H1 (cell line): ENCODE measurements around the gene RFX2. TPM values are rescaled to one million over a fixed set of nuclear protein-coding genes. Genes with fewer than 3 reads are reported as not detected.

ENCODE experiments used
- CTCF ChIA-PET: fragments of 300-600 bp; sonication (Branson Sonifier 250); formaldehyde crosslinking; loops from one replicate; lab custom pipeline; 2021; ENCODE audit not compliant: partially characterized antibody; lab: Charles Lee
- POLR2A ChIA-PET: fragments of 300-600 bp; sonication (Branson Sonifier 250); formaldehyde crosslinking; loops from one replicate; lab custom pipeline; 2021; ENCODE audit warnings: inconsistent platforms; ENCODE audit not compliant: partially characterized antibody; lab: Charles Lee
- DNase-seq, 2 experiments: peaks; one replicate each; pipeline versions ENCODE4 v3.0.0 to v3.0.0-alpha.2; 2010 to 2022; ENCODE audit warnings: low spot score in 2 of 2, low read depth in 1 of 2, mixed read lengths in 1 of 2
- FAIRE-seq: peaks from 2 replicates; lab custom pipeline; 2011; peaks lifted over from hg19 to GRCh38; lab: Jason Lieb, UNC
- H2AFZ ChIP-seq: 2 replicates; pipeline ENCODE4 v1.8.1; 2012; ENCODE audit warnings: low read length, inconsistent platforms
- H2AK5ac ChIP-seq: 2 replicates; pipeline ENCODE4 v1.6.1; 2013; ENCODE audit warnings: low read depth, low read length
- H2BK120ac ChIP-seq: replicated peaks from 2 replicates; pipeline ENCODE3; 2013; ENCODE audit warnings: low read depth, low read length, inconsistent platforms
- H2BK12ac ChIP-seq: 2 replicates; pipeline ENCODE4 v1.6.1; 2013; ENCODE audit warnings: low read depth, low read length
- H2BK15ac ChIP-seq: 2 replicates; pipeline ENCODE4 v1.6.1; 2013; ENCODE audit warnings: low read length
- H2BK20ac ChIP-seq: 2 replicates; pipeline ENCODE4 v1.6.1; 2013; ENCODE audit warnings: low read length
- H2BK5ac ChIP-seq: 2 replicates; pipeline ENCODE4 v1.6.1; 2013; ENCODE audit warnings: low read depth, low read length
- H3K14ac ChIP-seq: 2 replicates; pipeline ENCODE4 v1.6.1; 2013; ENCODE audit warnings: inconsistent platforms; ENCODE audit not compliant: insufficient read length
- H3K18ac ChIP-seq: 2 replicates; pipeline ENCODE4 v1.6.1; 2013; ENCODE audit warnings: low read length; ENCODE audit errors: extremely low read depth
- H3K23ac ChIP-seq: 2 replicates; pipeline ENCODE4 v1.6.1; 2013; ENCODE audit warnings: inconsistent platforms; ENCODE audit not compliant: insufficient read length
- H3K23me2 ChIP-seq: 2 replicates; pipeline ENCODE4 v1.6.1; 2013; ENCODE audit warnings: low read depth, low read length
- H3K27ac ChIP-seq: 2 replicates; pipeline ENCODE4 v1.6.1; 2011; ENCODE audit warnings: low read depth, low read length, inconsistent platforms
- H3K27me3 ChIP-seq, 4 experiments: replicated peaks in 1 of 4; 1 replicate in 1 of 4; 2 replicates in 3 of 4; pipeline versions ENCODE4 v1.6.1 to v1.8.1; 2011 to 2013; ENCODE audit warnings: low read length in 3 of 4, mild to moderate bottlenecking in 3 of 4, inconsistent platforms in 2 of 4, mixed read lengths in 2 of 4, moderate library complexity in 1 of 4; ENCODE audit not compliant: control insufficient read depth in 3 of 4, insufficient read depth in 3 of 4; ENCODE audit errors: extremely low read depth in 1 of 4
- H3K36me3 ChIP-seq, 4 experiments: 2 replicates each; pipeline versions ENCODE4 v1.6.1 to v1.8.1; 2011 to 2013; ENCODE audit warnings: mild to moderate bottlenecking in 4 of 4, low read length in 3 of 4, moderate library complexity in 2 of 4, control low read depth in 1 of 4, inconsistent platforms in 1 of 4; ENCODE audit not compliant: insufficient read depth in 4 of 4, control insufficient read depth in 2 of 4
- H3K4ac ChIP-seq: replicated peaks from 2 replicates; pipeline ENCODE3; 2013; ENCODE audit warnings: low read length, low read depth, mixed read lengths, inconsistent platforms; ENCODE audit not compliant: insufficient read length
- H3K4me1 ChIP-seq, 4 experiments: replicated peaks in 1 of 4; 1 replicate in 1 of 4; 2 replicates in 3 of 4; pipeline versions ENCODE4 v1.6.1 to v1.8.1; 2011 to 2013; ENCODE audit warnings: low read length in 3 of 4, inconsistent platforms in 2 of 4, mixed read lengths in 1 of 4; ENCODE audit not compliant: insufficient read depth in 4 of 4, control insufficient read depth in 3 of 4
- H3K4me2 ChIP-seq, 2 experiments: 2 replicates each; pipeline versions ENCODE4 v1.6.1 to v1.8.1; 2011 to 2013; ENCODE audit warnings: low read depth in 2 of 2, low read length in 2 of 2, control low read depth in 1 of 2, inconsistent platforms in 1 of 2, mild to moderate bottlenecking in 1 of 2; ENCODE audit not compliant: insufficient read depth in 1 of 2
- H3K4me3 ChIP-seq, 4 experiments: fragments of 200-600, 300-600 bp in 1 of 4; sonication (generic), shearing (Covaris generic), sonication (Bioruptor Twin) in 1 of 4; 2 replicates each; pipeline versions ENCODE4 v1.5.1 to v1.8.1; 2011 to 2016; ENCODE audit warnings: low read length in 4 of 4, low read depth in 3 of 4, control low read depth in 2 of 4, inconsistent platforms in 2 of 4, mild to moderate bottlenecking in 2 of 4, mixed read lengths in 1 of 4, moderate library complexity in 1 of 4; ENCODE audit not compliant: insufficient read depth in 2 of 4; ENCODE audit errors: extremely low read depth in 1 of 4
- H3K56ac ChIP-seq: replicated peaks from 2 replicates; pipeline ENCODE3; 2013; ENCODE audit warnings: low read depth, mild to moderate bottlenecking, mixed read lengths, low read length, inconsistent platforms; ENCODE audit not compliant: insufficient read length
- H3K79me1 ChIP-seq: 2 replicates; pipeline ENCODE4 v1.6.1; 2013; ENCODE audit warnings: low read depth, low read length, control low read depth
- H3K79me2 ChIP-seq, 2 experiments: 2 replicates each; pipeline versions ENCODE4 v1.6.1 to v1.8.1; 2012 to 2013; ENCODE audit warnings: low read length in 2 of 2, mild to moderate bottlenecking in 2 of 2, inconsistent platforms in 1 of 2; ENCODE audit not compliant: insufficient read depth in 2 of 2, control insufficient read depth in 1 of 2
- H3K9ac ChIP-seq, 4 experiments: replicated peaks in 1 of 4; 1 replicate in 1 of 4; 2 replicates in 3 of 4; pipeline versions ENCODE4 v1.6.1 to v1.8.1; 2011 to 2013; ENCODE audit warnings: low read depth in 3 of 4, low read length in 3 of 4, control low read depth in 2 of 4, mild to moderate bottlenecking in 2 of 4, moderate library complexity in 2 of 4, inconsistent platforms in 1 of 4; ENCODE audit errors: extremely low read depth in 1 of 4
- H3K9me3 ChIP-seq, 2 experiments: 2 replicates each; pipeline versions ENCODE4 v1.6.1 to v1.8.1; 2012 to 2013; ENCODE audit warnings: mild to moderate bottlenecking in 2 of 2, moderate library complexity in 2 of 2, control low read depth in 1 of 2, inconsistent platforms in 1 of 2, low read depth in 1 of 2, low read length in 1 of 2, mixed read lengths in 1 of 2; ENCODE audit not compliant: insufficient read depth in 2 of 2
- H4K20me1 ChIP-seq, 2 experiments: replicated peaks in 1 of 2; 2 replicates each; pipeline versions ENCODE3 to v1.8.1; 2011 to 2013; ENCODE audit warnings: inconsistent platforms in 2 of 2, low read length in 2 of 2, mild to moderate bottlenecking in 1 of 2; ENCODE audit not compliant: insufficient read depth in 2 of 2, control insufficient read depth in 1 of 2
- H4K5ac ChIP-seq: 2 replicates; pipeline ENCODE4 v1.6.1; 2013; ENCODE audit warnings: low read length, low read depth, mixed read lengths, inconsistent platforms; ENCODE audit not compliant: insufficient read length
- H4K8ac ChIP-seq: 2 replicates; pipeline ENCODE4 v1.8.0; 2013; ENCODE audit warnings: mild to moderate bottlenecking, moderate library complexity, low read length, inconsistent platforms; ENCODE audit not compliant: insufficient read depth; ENCODE audit errors: extremely low read depth
- H4K91ac ChIP-seq: replicated peaks from 2 replicates; pipeline ENCODE3; 2013; ENCODE audit warnings: low read length, mixed read lengths, inconsistent platforms; ENCODE audit not compliant: insufficient read length
- EZH2 ChIP-seq: fragments of 200-600 bp; sonication (generic); IDR thresholded peaks from 2 replicates; pipeline ENCODE4 v1.7.1; 2012; ENCODE audit warnings: low read depth, mild to moderate bottlenecking, moderate library complexity, low read length, inconsistent platforms; ENCODE audit not compliant: severe bottlenecking
- RNF2 ChIP-seq: fragments of 200-900, 300-1000 bp; sonication (generic); IDR thresholded peaks from 2 replicates; pipeline ENCODE4 v1.7.1; 2016; ENCODE audit warnings: borderline replicate concordance, low read depth, mild to moderate bottlenecking, antibody characterized with exemption, low read length; ENCODE audit not compliant: poor library complexity, severe bottlenecking; ENCODE audit errors: missing control alignments
- YY1 ChIP-seq: IDR thresholded peaks from 2 replicates; pipeline ENCODE4 v1.6.1; 2011; ENCODE audit warnings: low read depth, mild to moderate bottlenecking, low read length
- WGBS, 2 experiments: shearing (Covaris generic) in 1 of 2; methylation state at CpG; one replicate each; pipeline versions ENCODE4 v1.1.6 to v1.1.7; 2013 to 2015; ENCODE audit warnings: low lambda C conversion rate in 2 of 2, mixed read lengths in 2 of 2, inconsistent platforms in 1 of 2, low coverage in 1 of 2, missing lambda C conversion rate in 1 of 2; ENCODE audit not compliant: insufficient replicate concordance in 2 of 2, insufficient coverage in 1 of 2, insufficient read length in 1 of 2; ENCODE audit errors: extremely low coverage in 1 of 2, missing lambda C conversion rate in 1 of 2; 5-methylcytosine and 5-hydroxymethylcytosine counted together
- polyA plus RNA-seq, 7 experiments: library from polyadenylated mRNA; depleted of rRNA in 3 of 7; stranded (reverse) in 5 of 7; unstranded in 2 of 7; fragments of >200 nt in 5 of 7; fragments of 200-250 nt in 2 of 7; gene quantifications; 1 replicate in 5 of 7; 2 replicates in 1 of 7; 4 replicates in 1 of 7; pipeline versions ENCODE4 v1.2.1 to v1.2.3, GENCODE V29; 2011 to 2013; ENCODE audit warnings: missing spikeins in 2 of 7, mixed read lengths in 2 of 7
- total RNA-seq: library from RNA; stranded (reverse); fragmentation: NEBNext Ultra II Directional; extraction: Animal tissue kit (Norgen Biotek cat#: 25700); gene quantifications from 2 replicates; pipeline ENCODE4 v1.2.1, GENCODE V29; 2021

RFX2 gene
- total and polyA plus RNA-seq, 2 of the 8 experiments (the other 6 are each of a cell fraction or from before 2014, with no cell fraction given) = 4.8 to 5.3 TPM

- Histone ChIP-seq H3K79me2 (no peaks in the 10 kb centered on the region), H3K4ac (no peak overlapping the region), H4K5ac (no peak overlapping the region), H3K14ac (no peak overlapping the region), H3K27me3 (peaks cover 0 to 2% (median 0%) of the 10 kb centered on the region in 4 experiments; a peak in 2 of 7 replicates), H4K91ac (no peak overlapping the region), H3K4me3 (no peak overlapping the region), H3K4me2 (no peak overlapping the region), H2BK20ac (no peak overlapping the region), H2BK5ac (no peak overlapping the region), H3K79me1 (no peaks in the 10 kb centered on the region), H3K9ac (no peak overlapping the region), H3K36me3 (no peaks in the 10 kb centered on the region), H3K18ac (no peak overlapping the region), H3K56ac (no peak overlapping the region), H2AK5ac (no peak overlapping the region), H2BK120ac (no peak overlapping the region), H4K8ac (no peak overlapping the region), H2BK12ac (no peak overlapping the region), H3K23ac (no peak overlapping the region), H2AFZ (no peak overlapping the region), H3K4me1 (no peaks in the 10 kb centered on the region; a peak in 1 of 7 replicates), H3K23me2 (no peaks in the 10 kb centered on the region), H4K20me1 (no peaks in the 10 kb centered on the region), H3K9me3 (no peaks in the 10 kb centered on the region), H3K27ac (no peak overlapping the region), H2BK15ac (no peak overlapping the region)
- FAIRE-seq (no peak), DNase-seq (no peak)
- 91% methylated on average over 2 of the region's 2 CpGs; no CpG with 5 or more reads in 1 of the 2 experiments for WGBS, 2 experiments
- CTCF ChIA-PET = interaction anchor here (0.6 to 2.2 kb wide), 9 partner anchors 9 to 132 kb away, joined by 3 to 13 read pairs (median 3); no protein-coding TSS in a partner anchor
- no peak for TF ChIP-seq YY1
- TF ChIP-seq EZH2 = no peak
- no peak for TF ChIP-seq RNF2
- POLR2A ChIA-PET = no interaction called here
Measured at GRCh38 chr19:6099599-6099998, 10.7 kb downstream of the RFX2 start.
